HG03045 (cell line): ENCODE data around the gene LMTK3.
"Not testable (repeated sequence)": the region's sequence is repeated elsewhere in the genome, so short reads cannot be mapped to it uniquely, and the experiment has no call there.

Experiments used
- ATAC-seq: cut with Tn5 transposase; IDR thresholded peaks from one replicate; pipeline ENCODE4 v1.9.1; 2021; ENCODE audit warnings: mild to moderate bottlenecking, moderate library complexity; ENCODE audit not compliant: unreplicated experiment

Gene LMTK3

DNA sequence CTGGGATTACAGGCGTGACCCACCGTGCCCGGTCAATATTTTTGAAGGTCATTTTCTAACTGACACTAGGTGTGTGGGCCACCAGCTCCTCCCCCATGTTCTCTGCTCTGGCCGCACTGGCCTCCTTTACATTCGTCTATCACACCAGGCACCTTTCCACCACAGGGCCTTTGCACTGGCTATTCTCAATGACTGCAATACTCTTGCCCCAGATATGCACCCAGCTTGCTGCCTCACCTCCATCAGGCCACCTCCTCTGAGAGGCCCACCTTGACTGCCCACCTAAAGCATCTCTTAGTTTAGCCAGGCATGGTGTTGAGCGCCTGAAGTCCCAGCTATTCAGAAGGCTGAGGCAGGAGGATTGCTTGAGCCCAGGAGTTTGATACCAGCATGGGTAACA, 30.2 kb upstream of the LMTK3 start:
- no peak for ATAC-seq

DNA sequence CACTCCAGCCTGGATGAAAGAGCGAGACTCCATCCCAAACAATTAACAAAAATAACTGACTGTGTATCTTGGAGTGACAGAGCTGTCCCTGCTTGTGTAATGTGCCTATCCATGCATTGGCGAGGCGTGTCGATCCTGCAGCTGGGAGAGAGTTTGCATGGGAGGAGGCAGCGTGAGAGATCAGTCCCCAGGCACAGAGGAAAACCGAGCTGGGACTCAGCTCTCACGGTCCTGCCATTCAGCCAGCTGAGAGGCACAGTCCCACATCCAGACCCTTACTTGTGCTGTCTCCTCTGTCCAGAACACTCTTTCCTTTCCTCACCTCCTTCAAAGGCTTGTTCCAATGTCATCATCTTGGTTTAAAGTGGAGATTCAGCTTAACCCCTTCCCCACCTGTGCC, 28.5 kb upstream of the LMTK3 start:
- no peak for ATAC-seq

DNA sequence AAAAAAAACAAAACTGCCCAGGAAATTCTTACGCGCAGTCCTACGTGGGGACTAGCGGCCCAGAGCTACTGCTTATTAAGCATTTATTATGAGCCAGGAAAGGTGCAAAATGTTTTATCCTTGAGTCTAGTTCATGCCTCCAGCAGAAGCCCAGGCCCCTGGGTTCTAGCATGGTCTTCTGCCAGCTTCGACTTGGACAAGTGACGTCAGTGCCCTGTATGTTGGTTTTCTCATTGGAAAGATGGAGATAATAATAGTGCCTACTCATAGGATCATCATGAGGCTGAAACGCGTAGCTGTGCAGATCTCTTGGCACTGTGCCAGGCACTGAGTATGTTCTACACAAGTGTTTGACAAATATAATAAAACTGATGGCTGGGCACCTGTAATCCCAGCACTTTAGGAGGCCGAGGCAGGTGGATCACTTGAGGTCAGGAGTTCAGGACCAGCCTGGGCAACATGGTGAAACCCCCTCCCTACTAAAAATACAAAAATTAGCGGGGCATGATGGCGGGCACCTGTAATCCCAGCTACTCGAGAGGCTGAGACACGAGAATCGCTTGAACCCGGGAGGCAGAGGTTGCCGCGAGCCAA, 28.0 kb upstream of the LMTK3 start:
- no peak for ATAC-seq

DNA sequence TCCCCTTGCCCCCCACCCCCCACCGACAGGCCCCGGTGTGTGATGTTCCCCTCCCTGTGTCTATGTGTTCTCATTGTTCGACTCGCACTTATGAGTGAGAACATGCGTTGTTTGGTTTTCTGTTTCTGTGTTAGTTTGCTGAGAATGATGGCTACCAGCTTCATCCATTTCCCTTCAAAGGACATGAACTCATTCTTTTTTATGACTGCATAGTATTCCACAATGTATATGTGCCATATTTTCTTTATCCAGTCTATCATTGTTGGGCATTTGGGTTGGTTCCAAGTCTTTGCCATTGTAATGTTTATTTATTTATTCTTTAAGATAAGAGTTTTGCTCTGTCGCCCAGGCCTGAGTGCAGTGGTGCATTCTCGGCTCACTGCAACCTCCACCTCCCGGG, 26.4 kb upstream of the LMTK3 start:
- not testable (repeated sequence) for ATAC-seq

DNA sequence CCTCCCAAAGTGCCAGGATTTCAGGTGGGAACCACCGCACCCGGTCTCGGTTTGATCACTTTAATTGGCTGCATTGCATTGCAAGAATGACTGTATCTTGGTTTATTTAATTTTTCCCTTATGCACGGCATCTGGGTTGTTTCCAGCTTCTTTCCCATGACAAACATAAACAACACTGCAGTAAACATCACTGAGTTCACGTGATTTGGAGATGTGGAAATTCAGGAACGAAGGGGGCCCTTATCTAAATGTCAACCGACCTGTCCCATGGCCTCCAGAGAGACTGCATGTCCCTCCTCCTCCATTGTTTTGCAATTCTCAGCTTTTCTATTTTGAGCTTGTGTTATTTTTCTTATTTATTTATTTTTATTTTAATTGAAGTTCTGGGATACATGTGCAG, 25.9 kb upstream of the LMTK3 start:
- ATAC-seq, result no peak

DNA sequence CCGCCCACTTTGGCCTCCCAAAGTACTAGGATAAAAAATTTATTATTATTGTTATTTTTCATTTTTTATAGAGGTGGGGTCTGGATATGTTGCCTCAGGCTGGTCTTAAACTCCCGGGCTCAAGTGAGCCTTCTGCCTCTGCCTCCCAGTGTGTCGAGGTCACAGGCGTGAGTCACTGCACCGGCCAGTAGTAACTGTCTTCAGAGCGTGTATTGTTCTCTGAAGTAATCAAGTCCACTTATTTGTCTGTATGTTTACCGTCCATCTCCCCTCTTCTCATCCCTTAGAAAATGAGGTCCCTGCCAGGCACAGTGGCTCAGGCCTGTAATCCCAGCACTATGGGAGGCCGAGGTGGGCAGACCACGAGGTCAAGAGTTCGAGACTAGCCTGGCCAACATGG, 22.1 kb upstream of the LMTK3 start:
- no peak for ATAC-seq

DNA sequence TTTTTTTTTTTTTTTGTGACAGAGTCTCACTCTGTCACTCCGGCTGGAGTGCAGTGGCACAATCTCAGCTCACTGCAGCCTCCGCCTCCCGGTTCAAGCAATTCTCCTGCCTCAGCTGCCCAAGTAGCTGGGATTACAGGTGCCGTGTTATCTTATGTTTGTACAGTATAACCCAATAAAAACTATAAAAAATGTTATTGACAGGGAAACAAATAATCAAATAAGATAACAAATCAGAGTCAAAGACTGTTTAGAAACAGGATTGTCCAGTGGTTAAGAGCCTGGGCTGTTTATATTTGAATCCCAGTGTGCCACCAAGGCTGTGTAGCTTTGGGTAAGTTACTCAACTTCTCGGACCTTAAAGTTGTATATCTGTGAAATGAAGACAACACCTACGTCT, 19.1 kb upstream of the LMTK3 start:
- no peak for ATAC-seq

DNA sequence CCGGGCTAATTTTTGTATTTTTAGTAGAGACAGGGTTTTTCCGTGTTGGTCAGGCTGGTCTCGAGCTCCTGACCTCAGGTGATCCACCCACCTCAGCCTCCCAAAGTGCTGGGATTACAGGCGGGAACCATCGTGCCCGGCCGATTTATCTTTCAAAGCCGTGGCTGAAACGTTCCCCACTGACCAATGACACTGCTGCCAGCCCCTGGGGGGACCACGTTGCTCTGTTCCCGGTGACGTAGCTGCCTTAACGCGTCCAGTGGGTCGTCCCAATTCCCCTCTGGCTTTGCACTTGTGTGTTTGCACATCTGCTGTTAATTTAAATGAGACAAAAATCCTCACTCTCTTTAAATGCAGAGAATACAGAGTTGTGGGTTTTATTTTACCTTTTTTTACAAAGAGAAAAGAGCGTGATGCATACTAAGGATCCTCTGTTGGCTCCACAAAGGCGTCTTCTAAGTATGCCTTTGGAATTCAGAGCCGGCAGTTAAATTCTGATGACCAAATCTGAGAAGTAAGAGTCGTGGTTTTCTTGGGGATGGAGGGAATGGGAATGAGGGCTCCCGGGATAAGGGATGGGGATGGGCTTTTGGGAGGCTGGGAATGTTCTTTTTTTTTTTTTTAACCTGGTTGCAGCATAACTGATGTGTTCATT, 18.6 kb upstream of the LMTK3 start:
- no peak for ATAC-seq

DNA sequence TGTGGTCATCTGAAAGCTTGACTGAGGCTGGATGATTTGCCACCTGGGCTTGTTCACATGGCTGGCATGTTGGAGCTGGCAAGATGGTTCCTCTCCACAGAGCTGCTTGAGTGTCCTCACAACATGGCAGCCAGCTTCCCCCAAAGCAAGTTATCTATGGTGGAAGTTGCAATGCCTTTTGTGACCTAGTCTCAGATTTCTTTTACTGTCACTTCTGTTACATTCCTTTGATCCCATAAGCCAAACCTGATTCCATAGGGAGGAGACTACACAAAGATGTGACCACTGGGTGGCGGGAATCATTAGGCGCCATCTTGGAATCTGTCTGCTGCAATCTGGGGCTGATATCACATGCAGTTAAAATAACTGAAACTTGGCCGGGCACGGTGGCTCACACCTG, 17.5 kb upstream of the LMTK3 start:
- no peak for ATAC-seq

DNA sequence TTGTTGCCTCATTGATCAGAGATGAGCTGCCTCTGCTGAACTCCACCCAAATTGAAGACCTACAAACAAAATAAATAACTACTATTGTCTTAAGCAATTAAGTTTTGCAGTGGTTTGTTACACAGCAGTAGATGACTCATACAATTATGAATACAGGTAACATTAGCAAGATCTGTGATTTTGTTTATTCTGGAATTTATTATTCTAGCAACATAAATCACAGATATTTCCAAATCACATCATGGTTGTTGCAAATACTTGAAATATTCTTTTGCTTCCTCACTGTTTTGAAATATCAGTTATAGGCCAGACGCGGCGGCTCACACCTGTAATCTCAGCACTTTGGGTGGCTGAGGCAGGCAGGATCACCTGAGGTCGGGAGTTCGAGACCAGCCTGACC, 13.1 kb upstream of the LMTK3 start:
- no peak for ATAC-seq

DNA sequence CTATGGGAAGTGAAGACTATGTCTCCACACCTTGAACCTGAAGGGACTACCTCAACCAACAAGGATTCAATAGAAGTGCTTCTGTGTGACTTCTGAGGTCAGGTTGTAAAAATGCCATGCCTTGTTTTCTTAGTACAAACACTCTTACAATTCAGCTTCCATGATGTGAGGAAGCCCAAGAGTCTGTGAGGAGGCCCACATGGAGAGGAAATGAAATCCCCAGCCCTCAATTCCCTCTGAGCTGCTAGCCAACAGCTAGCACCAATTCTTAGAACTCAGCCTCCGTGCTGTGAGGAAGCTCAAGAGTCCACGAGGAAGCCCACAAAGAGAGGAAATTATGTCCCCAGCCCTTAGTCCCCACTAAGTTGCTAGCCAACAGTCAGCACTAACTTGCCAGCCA, 12.6 kb upstream of the LMTK3 start:
- ATAC-seq, result no peak

DNA sequence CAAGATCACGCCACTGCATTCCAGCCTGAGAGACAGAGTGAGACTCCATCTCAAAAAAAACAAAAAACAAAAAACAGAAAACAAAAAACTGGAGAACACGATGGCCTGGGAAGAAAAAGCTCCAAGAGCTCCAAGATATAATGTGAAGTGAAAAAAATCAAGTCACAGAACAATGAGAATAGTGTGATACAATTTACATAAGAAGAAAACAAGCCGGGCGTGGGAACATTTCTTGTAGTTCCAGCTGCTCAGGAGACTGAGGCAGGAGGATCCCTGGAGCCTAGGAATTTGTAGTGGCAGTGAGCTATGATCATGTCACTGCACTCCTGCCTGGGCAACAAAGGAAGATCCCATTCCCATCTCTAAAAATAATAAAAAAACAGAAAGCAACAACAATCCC, 8.5 kb upstream of the LMTK3 start:
- ATAC-seq, result no peak

DNA sequence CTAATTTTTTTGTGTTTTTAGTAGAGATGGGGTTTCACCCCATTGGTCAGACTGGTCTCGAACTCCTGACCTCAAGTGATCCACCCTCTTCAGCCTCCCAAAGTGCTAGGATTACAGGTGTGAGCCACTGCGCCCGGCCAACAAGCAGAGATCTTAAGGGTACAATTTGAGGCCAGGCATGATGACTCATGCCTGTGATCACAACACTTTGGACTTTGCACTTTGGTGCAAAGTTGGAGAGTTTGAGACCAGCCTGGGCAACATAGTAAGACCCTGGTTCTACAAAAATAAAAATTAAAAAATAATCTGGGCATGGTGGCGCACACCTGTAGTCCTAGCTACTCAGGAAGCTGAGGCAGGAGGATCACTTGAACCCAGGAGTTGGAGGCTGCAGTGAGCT, 7.8 kb upstream of the LMTK3 start:
- ATAC-seq, result not testable (repeated sequence)

DNA sequence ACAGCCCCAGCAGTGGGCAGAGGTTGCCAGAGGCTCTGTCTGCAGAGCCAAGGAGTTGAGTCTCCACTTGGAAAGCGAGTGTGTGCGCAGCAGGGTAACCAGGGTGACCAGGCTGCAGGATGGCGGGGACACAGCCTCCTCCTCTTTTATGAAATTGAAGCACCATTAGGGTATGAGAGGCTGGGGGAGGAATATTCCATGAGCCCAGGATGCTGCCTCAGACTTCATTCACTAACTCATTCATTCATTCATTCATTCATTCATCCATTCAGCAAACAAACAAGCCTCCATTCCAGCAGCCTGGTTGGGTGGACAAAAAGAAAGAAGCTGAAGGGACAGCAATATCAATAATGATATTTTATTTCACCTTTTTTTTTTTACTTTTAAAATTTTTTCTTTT, 6.6 kb upstream of the LMTK3 start:
- no peak for ATAC-seq

DNA sequence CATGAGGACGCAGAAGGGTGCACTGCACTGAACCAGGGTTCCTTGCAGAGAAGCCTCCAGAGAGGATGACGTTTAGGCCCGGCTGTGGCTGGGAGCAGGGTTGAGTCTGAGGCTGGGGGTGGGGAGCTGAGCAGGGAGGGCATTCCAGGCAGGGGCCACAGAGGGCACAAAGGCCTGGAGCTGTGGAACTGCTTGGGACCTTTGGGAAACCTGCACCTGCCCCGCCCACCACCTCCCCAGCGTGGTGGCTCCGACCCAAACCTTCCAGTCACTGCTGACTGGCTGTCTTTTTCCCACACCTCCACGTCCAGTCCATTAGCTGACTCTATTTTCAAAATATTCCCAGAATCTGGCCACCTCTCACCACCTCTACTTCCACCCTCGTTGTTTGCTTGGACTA, 4.9 kb upstream of the LMTK3 start:
- ATAC-seq, result no peak

DNA sequence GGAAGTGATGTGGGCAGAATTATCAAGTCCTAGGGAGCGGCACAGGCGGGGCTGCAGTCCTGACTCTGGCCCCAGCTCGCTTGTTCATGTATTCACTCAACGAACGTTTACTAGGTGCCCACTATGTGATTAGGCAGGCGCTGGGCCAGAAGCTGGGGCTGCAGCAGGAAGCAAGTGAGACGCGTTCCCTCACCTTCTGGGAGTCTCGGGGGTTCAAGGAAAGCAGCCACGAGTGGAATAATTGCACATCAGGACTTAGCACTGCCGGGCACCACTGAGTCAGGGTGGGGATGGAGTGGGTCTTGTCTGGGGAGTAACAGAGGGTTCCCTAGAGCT, 2.5 kb upstream of the LMTK3 start:
- ATAC-seq, result no peak

DNA sequence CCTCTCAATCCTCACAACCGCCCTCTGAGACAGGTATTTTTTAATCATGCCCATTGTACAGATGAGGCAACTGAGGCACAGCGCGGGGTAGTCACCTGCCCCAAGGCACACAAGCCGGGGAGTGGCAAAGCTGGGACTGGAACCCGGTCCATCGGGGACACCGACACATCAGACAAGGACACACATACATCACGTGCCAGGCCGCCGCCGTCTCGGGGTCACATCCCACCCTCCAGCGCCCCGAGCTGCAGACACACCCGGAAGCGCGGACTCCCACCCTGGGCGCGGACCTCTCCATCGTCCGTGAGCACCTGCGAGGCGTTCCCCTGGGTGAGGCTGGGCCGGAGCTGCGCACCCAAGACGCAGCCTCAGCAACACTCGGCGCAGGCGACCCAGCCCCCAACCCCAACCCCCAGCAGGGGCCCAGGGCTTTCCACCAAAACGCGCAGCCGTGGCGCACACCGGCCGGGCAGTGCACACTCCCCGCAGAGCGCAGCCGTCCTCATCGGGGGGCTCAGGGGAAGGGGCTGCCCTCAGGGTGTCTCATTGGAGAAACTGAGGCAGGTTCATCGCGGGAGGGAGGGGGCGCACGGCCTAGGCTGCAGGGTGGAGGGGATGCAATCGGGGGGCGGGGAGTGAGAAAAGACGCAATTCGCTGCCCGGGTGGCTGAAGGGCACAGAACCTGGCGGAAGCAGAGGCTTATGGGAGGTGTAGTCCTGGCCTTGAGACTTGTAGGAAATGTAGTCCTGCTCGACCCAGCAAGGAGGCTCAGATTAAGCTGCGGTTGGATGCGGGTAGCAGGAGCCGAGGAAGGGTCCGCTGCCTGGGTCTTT, 1.9 kb upstream of the LMTK3 start:
- ATAC-seq, result no peak

DNA sequence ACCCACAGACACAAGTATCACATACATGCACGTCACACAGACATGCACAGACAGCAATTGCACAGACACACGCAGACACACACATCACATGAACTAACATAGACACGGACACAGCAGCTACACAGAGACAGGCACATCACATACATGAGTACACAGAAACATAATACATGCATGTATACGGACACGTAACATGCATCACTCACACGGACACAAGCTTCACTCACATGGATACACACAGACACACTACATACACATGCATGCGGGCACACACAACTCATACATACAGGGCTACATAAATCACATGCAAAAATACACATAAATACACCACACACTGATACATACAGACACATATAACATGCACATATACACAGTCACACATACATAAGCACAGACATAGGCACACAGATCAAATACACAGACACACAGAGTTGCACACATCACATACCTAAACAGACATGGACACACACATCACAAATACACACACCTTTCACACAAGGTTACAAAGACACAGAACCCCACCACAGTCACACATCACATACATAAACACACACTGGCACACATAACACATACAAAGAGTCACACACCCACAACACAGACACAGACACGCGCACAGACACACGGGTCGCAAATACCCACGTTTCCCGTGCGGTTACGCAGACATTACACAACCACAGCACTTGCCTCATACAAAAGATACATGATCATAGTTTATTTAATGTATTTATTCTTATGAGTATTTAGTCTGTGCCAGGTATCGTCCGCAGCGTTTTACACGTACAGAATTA, 1.1 kb upstream of the LMTK3 start:
- ATAC-seq, result no peak

DNA sequence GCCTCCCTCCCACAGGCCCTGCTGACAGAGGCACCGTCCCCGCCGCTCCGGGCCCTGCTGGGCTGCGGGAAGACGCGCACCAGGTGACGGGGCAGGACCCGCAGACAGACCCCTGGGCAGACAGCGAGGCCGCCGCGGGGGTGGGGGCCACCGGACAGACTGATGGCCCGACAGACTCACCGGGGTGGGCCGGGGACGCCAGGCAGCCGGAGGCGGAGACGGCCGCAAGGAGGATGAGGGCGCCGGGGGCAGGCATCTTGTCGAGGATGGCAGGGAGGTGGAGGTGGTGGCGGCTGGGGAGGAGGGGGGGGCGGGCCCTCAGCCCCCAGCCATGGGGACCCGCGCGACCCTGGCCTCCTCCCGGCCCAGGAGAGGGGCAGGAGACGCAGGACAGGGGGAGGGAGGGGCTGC, 309 bp downstream of the LMTK3 start:
- no peak for ATAC-seq

DNA sequence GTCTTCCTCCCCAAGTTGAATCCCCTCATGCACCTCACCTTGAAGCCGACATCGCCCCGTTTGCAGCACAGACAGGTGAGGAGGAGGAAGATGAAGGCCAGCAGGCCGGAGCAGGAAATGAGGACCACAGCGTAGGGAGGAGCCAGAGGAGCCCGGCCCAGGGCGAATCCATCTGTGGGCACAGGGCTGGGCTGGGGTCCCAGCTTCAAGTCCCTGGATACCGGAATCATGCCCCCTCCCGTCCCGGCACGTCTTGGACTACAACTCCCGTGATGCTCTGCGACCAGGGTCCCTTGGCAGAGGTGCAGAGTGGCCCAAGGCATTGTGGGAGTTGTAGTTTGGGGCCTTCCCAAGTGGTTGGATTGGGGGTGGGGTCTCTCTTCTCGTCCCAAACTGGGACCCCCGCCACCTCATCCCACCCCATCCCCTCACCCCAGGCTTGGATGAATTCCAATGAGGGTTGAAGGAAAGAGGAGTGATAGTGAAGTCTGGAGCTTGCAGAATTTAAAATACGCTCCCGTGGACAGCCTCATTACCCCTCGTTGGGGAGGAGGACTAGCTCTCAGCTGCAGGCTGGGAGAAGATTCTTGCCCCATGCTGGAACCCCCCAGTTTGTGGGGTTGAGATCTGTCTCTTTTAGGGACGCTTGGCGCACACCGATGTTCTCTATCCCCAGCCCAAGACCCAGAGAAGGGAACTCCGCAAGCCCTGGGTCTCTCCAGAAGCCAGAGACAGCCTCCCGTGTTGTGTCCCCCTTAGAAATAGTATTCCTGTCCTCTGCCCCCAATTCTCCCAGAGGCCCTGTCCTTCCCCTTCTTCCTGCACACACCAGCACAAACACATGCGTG, 990 bp downstream of the LMTK3 start:
- ATAC-seq, result no peak
